GM12873 (cell line): ENCODE measurements around the gene SCYL2.

Experiments used
- TF ChIP-seq, protein P1 (sequence below): IDR thresholded peaks from 2 replicates; pipeline ENCODE4 v1.5.1; 2012; ENCODE audit warnings: low read depth, mild to moderate bottlenecking, moderate library complexity, low read length, control low read depth; ENCODE audit not compliant: insufficient read depth; ENCODE audit errors: missing control alignments

SCYL2 gene

DNA sequence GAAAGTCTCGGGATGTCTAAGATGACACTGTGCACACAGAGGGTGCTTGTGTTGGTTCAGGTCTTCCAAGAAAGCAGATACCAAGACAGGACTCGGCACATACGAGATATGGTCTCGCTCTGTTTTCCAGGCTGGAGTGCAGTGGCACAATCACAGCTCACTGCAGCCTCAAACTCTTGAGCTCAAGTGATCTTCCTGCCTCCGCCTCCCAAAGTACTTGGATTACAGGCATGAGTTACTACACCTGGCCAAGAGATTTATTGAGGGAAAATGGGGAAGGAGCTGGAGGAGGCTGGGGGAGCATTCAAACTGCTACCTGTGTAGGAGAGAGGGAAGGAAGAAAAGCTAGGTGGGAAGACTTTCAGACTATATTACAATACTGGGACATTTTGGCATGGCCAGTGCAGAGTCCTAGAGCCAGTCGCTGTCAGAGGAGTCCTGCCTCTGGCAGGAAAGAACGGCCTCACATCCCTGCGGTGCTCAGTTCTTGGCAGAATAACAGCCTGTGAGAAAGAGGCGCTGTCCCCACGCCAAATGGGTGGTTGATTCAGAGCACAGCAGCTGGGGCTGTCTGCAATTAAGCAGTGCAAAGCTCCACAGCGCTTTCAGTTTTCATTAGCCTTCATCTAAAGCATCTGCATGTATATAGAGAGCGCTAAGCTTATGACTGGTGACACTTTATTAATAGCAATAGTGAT, 108.2 kb downstream of the SCYL2 start:
- TF ChIP-seq, protein P1, sequence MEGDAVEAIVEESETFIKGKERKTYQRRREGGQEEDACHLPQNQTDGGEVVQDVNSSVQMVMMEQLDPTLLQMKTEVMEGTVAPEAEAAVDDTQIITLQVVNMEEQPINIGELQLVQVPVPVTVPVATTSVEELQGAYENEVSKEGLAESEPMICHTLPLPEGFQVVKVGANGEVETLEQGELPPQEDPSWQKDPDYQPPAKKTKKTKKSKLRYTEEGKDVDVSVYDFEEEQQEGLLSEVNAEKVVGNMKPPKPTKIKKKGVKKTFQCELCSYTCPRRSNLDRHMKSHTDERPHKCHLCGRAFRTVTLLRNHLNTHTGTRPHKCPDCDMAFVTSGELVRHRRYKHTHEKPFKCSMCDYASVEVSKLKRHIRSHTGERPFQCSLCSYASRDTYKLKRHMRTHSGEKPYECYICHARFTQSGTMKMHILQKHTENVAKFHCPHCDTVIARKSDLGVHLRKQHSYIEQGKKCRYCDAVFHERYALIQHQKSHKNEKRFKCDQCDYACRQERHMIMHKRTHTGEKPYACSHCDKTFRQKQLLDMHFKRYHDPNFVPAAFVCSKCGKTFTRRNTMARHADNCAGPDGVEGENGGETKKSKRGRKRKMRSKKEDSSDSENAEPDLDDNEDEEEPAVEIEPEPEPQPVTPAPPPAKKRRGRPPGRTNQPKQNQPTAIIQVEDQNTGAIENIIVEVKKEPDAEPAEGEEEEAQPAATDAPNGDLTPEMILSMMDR: no peak

DNA sequence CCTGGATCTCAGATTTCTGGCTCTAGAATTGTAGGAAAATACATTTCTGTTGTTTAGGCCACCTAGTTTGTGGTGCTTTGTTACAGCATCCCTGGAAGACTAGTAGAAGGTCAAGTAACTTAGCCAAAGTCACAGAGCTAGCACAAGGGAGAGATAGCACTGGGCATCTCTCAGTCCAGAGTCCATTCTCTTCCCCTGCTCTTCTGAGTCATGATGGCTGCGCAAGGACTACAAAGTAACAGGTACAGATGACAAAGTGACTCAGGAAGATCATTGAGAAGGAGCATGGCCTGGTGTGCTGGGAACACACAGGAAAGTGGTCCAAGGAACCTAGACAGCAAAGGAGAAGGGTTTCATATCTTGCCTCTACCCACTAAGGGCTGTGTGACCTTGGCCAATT, 109.2 kb downstream of the SCYL2 start:
- TF ChIP-seq, protein P1: no peak

DNA sequence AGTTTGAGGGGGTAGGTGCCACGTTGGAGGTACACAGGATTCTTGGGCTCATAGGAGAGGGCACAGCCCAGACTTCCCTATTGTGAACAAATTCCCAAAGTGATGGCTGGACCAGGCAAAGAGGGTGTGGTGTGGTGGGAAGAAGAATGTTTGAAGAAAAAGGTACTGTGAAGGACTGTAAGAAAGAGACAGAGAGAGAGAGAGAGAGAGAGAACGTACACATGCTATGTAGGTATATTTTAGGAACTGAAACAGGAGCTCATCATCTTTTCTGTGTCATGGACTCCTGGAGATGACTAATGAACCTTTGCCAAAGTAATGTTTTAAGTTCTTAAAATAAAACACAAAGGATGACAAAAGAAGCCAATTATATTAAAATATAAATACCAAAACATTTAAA, 114.4 kb downstream of the SCYL2 start:
- TF ChIP-seq, protein P1: no peak

DNA sequence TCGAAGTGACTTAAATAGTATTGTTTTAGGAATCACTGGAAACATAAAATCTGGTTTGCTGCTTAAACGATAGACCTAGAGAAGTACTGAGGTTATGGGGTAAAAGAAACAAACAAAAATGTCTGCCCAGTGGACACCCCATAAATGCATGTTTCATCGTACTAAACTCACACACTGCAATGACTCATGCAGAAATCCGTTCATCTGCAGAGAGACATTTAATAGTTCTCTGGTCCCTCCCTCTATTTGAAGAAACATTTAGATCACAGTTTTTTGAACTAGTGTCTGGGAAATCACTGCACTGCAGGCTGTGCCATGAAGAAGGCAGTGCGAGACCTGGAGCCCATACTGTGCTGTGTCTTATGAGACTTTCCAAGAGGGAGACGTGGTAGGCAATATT, 115.4 kb downstream of the SCYL2 start:
- TF ChIP-seq, protein P1: no peak

DNA sequence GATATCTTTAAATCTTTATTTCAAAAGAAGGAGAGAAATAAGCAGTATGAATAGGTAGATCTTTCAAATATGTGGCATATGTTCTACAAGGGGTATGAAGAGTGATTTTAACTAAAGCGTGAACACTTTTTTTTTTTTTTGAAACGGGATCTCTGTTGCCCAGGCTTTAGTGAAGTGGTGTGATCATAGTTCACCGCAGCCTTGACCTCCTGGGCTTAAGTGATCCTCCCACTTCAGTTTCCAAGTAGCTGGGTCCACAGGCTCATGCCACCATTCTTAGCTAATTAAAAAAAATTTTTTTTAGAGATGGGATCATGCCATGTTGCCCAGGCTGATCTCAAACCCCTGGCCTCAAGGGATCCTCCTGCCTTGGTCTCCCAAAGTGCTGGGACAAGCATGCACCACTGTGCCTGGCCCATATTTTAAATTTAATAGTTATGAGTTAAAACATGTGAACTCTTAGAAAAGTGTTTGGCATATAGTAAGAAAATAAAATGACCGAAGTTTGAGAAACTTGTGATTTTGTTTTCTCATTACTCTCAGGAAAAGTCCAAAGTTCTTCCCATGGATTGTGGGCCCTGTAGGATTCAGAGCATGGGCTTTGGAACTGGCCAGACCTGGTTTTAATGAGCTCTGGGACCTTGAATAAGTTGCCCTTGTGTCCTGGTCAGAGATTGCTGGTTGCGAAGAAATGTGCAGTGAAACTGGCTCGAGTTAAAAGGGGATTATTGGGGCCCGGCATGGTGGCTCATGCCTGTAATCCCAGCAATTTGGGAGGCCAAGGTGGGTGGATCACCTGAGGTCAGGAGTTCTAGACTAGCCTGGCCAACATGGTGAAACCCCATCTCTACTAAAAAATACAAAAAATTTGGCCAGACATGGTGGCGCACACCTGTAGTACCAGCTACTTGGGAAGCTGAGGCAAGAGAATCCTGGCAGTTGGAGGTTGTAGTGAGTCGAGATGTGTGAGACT, 116.9 kb downstream of the SCYL2 start:
- TF ChIP-seq, protein P1: no peak

DNA sequence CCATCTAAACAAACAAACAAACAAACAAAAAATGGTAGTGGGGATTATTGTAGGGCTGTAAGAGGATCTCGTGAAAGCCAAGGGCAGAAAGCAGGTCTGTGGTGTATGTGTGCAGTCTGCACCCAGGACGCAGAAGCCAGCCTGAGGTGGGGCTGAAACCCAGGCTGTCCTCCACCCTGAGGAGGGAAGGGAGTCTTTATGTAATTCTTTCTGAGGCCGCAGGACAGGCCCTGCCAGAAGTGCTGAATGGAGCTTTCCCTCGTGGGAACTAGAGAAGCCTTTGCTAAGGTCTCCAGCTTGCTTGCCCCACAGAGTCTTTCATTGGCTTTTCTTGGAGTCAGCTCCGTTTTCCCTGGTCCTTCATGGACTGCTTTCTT, 117.6 kb downstream of the SCYL2 start:
- TF ChIP-seq, protein P1: no peak

DNA sequence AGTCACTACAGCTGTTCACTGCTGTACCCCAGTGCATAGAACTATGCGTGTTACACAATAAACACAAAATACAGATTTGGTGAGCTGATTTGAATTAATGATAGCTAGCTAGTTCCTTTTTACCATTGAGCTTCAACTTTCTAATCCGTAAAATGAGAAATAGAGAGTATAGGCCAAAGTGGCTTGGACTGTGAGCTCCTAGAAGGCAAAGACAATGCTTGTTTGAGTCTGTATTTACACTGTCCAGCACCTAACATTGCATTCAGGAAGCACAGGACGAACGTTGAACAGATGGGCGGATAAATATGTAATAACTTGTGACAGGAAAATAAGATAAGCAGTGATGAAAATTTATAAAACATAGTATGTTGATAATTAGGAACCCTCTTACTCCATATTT, 121.4 kb downstream of the SCYL2 start:
- TF ChIP-seq, protein P1: no peak
